Measurements from ENCODE around the gene PPP2R3C.
"Not testable (repeated sequence)": the region's sequence is repeated elsewhere in the genome, so short reads cannot be mapped to it uniquely, and the experiment has no call there.

The PPP2R3C gene

DNA sequence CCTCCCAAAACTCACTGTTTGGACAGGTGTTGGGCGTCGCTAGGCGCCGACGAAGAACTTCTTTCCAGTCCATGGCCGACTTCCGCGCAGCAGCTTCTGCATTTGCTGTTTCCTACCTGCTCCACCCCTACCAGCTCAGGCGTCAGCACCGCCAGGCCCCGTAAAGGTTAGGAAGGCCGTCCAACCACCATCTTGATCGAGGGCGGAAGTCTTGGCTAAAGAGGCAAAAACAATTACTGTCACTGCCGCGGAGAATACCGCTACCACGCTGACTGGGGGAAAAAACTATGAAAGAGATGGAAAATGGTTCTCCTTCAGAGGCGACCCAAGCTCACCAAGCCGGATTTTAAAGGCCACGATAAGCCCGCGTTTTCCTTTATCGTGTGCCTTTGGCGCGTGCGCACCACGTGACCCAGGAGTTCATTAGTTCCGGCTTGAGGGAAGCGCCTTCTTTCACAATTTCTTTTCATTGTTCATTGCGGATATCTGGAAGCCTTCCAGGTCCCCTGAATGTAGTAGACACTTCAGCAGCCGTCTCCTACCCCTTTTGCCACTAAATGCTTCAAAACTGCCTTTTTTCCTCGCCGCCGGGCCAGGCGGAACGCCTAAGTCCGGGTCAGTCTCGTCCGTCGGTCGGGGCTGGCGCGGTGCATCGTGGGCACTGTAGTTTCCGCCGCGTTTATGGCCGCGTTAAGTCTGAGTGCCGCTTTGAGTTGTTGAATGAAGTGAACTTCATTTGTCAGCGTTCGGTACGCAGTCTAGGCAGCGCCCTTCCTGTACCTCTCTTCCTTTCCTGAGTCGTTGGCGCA is at the start of gene PPP2R3C, which contains the start of gene PRORP:
Gene PPP2R3C (minus strand): TSS at position 104 of the 809 bp plus-strand sequence. CDS start 31 bp downstream, at position 73.
Gene PRORP (plus strand): TSS at position 666 of the 809 bp plus-strand sequence. CDS start 694 bp downstream, outside the sequence.
- peak; percentile 89 for DNase-seq

GRCh38 chr14:35167496-35167895 is 45.7 kb upstream of the PPP2R3C start:
- DNase-seq = no peak

DNA sequence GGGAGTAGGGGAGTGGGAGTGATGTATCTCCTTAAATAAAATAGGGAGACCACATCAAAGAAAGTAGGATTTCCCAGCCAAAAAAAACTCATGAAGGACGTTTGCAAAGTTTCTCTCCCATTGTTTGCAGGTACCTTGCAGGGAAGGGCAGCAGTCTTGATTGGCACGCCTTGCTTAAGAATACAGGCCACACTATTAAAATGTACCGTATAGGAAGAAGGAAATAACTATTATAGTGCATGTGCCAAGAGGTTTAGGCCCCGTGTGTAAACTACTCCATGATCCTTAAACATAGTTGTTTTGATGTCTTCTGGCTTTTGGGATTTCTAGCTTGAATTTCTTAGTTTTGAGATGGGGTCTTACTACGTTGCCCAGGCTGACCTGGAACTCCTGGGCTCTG is 43.1 kb upstream of the PPP2R3C start:
- DNase-seq = no peak

DNA sequence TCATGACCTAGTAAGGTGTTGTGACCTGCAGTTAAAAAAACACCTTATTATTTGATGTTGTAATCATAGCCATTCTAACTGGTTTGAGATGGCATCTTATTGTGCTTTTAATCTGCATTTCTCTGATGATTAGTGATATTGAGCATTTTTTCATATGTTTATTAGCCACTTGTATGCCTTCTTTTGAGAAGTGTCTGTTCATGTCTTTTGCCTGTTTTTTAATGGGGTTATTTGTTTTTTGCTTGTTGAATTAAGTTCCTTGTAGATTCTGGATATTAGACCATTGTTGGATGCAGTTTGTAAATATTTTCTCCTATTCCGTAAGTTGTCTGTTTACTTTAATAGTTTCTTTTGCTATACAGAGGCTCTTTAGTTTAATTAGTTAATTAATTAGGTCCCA is 41.6 kb upstream of the PPP2R3C start:
- DNase-seq = no peak

DNA sequence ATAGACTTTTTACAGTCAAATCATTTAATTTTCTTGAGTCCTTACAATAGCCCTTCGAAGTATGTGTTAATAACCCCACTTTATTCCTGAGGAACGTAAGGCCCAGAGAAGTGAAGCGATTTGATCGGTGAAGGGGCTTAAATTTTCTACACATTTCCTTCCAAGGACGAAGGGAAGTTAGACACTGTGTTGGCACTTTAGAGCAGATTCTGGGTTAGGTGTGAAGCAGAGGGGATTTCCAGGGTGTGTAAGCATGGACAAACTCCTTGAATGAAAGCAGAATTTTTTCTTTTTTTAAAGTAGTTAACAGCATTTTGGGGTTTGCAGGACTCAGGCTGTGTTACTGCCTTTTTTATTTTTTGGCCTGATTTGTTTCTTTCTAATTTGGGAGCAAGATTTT is 39.4 kb upstream of the PPP2R3C start:
- no peak for DNase-seq

DNA sequence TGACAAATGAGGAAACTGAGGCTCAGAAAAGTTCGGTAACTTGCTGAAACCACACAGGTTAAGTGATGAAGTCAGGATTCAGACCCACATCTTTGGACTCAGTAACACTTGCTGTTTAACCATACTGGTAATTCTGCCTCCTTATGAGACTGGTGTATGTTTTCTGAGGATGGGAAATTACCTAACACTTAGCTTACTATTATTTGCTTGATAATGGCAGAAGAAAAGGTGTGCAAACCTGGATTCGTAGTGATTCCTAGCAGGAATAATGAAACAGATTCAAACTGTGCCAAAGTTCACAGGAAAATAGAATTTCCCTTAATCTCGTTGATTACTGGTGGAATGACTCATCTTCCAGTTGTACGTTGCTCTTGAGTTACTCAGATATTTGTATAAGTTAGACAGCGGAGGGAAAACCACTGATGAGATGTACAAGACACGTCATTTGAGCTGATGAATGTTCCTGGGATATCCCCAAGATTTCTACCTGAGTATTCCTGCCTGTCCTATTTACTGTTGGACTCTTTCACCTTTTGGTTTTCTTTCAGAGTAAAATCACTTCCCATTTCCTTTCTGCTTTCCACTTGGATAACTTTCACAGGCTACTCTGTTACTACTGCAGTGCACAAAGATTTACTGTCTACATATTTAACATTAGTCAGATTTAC is 38.1 kb upstream of the PPP2R3C start:
- no peak for DNase-seq

- no peak for DNase-seq
These were observed 37.3 kb upstream of the PPP2R3C start for GRCh38 chr14:35158951-35159653.

DNA sequence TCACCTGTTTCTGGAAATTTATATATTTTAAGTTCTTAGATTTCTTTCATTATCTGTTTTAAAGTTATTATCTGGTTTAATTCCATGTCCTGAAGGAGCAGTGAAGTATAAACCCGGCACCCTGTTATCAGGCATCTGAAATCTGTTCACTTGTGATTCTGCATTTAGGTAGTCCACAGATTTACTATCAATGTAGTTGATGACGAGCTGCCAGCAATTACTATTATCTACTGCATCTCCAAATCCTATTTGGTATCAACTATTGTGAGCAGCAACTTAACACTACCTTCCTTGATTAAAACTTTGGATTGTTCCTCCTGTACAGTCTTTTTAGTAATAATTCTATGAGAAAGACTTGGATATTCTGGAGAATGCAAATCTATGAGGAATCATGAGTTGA is 36.7 kb upstream of the PPP2R3C start:
- DNase-seq = no peak

DNA sequence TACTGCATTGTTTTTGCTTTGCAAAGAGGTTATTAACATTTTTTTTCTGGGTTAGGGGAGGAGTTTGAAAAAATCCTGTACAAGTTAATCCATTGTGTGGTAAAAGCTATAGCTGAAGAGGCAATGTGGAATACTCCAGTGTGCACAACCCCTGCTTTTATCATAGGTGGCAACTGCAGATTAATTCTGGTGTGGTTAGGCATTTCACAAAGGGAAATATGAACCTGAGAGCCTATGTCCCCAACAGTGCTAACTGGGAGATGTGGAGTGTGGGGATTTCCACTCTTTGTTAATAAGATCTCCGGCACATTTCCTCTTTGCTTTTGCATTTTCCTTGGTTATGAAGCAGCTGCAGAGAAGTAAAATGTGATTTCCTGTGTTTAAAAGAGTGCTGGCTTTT is 34.2 kb upstream of the PPP2R3C start:
- no peak for DNase-seq

- DNase-seq = no peak
These were observed 32.2 kb upstream of the PPP2R3C start for GRCh38 chr14:35154016-35154415.

DNA sequence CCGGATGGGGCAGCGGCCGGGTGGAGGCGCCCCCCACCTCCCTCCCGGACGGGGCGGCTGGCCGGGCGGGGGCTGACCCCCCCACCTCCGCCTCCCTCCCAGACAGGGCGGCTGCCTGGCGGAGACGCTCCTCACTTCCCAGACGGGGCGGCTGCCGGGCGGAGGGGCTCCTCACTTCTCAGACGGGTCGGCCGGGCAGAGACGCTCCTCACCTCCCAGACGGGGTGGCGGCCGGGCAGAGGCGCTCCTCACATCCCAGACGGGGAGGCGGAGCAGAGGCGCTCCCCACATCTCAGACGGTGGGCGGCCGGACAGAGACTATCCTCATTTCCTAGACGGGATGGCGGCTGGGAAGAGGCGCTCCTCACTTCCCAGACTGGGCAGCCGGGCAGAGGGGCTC is 30.7 kb upstream of the PPP2R3C start:
- DNase-seq = not testable (repeated sequence)

- no peak for DNase-seq
These were observed 27.4 kb upstream of the PPP2R3C start for GRCh38 chr14:35149239-35149638.

DNA sequence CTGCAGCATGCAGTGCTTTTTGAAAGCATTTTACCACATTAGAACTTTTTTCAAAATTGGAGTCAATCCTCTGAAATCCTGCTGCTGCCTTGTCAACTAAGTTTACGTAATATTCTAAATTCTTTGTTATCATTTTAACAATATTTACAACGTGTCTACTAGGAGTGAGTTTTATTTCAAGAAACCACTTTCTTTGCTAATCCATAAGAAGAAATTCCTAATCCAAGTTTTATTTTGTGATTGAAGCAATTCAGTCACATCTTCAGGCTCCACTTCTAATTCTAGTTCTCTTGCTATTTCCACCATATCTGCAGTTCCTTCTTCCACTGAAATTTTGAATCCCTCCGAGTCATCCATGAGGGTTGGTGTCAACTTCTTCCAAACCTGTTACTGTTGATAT is 25.9 kb upstream of the PPP2R3C start:
- no peak for DNase-seq

- DNase-seq = no peak
These were observed 25.4 kb upstream of the PPP2R3C start for GRCh38 chr14:35147186-35147585.

DNA sequence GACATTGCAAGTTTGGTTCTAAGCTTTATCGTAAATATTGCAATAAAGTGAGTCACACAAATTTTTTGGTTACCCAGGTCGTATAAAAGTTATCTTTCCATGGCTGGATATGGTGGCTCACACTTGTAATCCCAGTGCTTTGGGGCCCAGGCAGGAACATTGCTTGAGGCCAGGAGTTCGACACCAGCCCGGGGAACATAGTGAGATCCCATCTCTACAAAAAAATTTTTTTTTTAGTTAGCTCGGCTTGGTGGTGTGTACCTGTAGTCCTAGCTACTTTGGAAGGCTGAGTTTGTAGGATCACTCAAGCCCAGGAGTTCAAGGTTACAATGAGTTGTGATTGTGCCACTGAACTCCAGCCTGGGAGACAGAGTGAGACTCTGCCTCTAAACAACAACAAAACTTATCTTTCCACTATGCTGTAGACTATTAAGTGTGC is 24.9 kb upstream of the PPP2R3C start:
- DNase-seq = no peak

DNA sequence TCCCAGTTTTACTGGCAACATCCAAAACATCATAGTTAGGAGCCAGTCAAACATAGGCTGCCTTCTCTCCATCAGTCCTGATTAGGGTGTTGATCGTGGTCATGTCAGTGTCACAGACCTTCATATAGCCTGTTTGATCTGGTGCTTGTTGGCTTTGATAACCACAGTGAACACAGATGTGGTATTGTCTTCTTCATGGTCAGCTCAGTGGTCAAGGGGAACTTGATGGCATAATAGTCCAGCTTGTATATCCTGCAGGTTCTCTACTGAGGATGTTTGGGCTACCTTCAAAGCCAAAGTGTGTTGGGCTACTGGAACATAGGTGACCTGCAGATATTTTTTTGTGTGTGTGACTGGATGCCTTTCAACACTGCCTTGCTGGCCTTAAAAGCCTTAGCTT is 22.2 kb upstream of the PPP2R3C start:
- DNase-seq = no peak

- no peak for DNase-seq
These were observed 19.2 kb upstream of the PPP2R3C start for GRCh38 chr14:35140718-35141581.

- DNase-seq = no peak
These were observed 16.8 kb upstream of the PPP2R3C start for GRCh38 chr14:35138585-35138984.

- no peak for DNase-seq
These were observed 12.7 kb upstream of the PPP2R3C start for GRCh38 chr14:35134329-35135123.

- no peak for DNase-seq
These were observed 11.9 kb upstream of the PPP2R3C start for GRCh38 chr14:35133542-35134328.

- DNase-seq = no peak
These were observed 2.3 kb upstream of the PPP2R3C start for GRCh38 chr14:35124127-35124526.
